ENCODE data around the gene PGM2.

The PGM2 gene

GRCh38 chr4:37839426-37839825 is 12.9 kb downstream of the PGM2 start:
- no peak for TF ChIP-seq ZFX (IDR thresholded peaks at IDR 0.05; ENCODE audit: borderline replicate concordance)
- TF ChIP-seq CTCF (IDR thresholded peaks at IDR 0.05): no peak
- H3K27ac ChIP-seq: no peak overlapping the region

GRCh38 chr4:37844204-37844603 is 17.7 kb downstream of the PGM2 start:
- TF ChIP-seq ZFX (IDR thresholded peaks at IDR 0.05; ENCODE audit: borderline replicate concordance) (no peak), CTCF (IDR thresholded peaks at IDR 0.05) (no peak)
- no peak overlapping the region for H3K27ac ChIP-seq

- TF ChIP-seq CTCF (IDR thresholded peaks at IDR 0.05) (no peak), ZFX (IDR thresholded peaks at IDR 0.05; ENCODE audit: borderline replicate concordance) (no peak)
- no peak overlapping the region for H3K27ac ChIP-seq
These were observed 18.7 kb downstream of the PGM2 start for GRCh38 chr4:37845201-37845600.

GRCh38 chr4:37847311-37847884 is 20.9 kb downstream of the PGM2 start:
- TF ChIP-seq ZFX (IDR thresholded peaks at IDR 0.05; ENCODE audit: borderline replicate concordance) (no peak), CTCF (IDR thresholded peaks at IDR 0.05) (no peak)
- no peak overlapping the region for H3K27ac ChIP-seq

- H3K27ac ChIP-seq: no peak overlapping the region
These were observed 25.9 kb downstream of the PGM2 start for GRCh38 chr4:37852376-37852775.

GRCh38 chr4:37858112-37858511 is 31.6 kb downstream of the PGM2 start:
- no peak for TF ChIP-seq CTCF (IDR thresholded peaks at IDR 0.05)
- TF ChIP-seq ZFX (IDR thresholded peaks at IDR 0.05; ENCODE audit: borderline replicate concordance): no peak
- no peak overlapping the region for H3K27ac ChIP-seq

More at GRCh38 chr4:37852376-37852775, 25.9 kb downstream of the PGM2 start:
- no peak for TF ChIP-seq CTCF (IDR thresholded peaks at IDR 0.05)
- no peak for TF ChIP-seq ZFX (IDR thresholded peaks at IDR 0.05; ENCODE audit: borderline replicate concordance)

GRCh38 chr4:37858872-37859271 is 32.4 kb downstream of the PGM2 start:
- TF ChIP-seq ZFX (IDR thresholded peaks at IDR 0.05; ENCODE audit: borderline replicate concordance) (no peak), CTCF (IDR thresholded peaks at IDR 0.05) (no peak)

More at GRCh38 chr4:37858872-37859271, 32.4 kb downstream of the PGM2 start:
- no peak overlapping the region for H3K27ac ChIP-seq

All from 22Rv1 (cell line).